K562 (cell line): ENCODE measurements around the gene TXN. TPM values are rescaled to one million over a fixed set of nuclear protein-coding genes. Genes with fewer than 3 reads are reported as not detected.

Experiments used
- ATAC-seq: fragments of 200-7000 bp; cut with Tn5 transposase; 3 replicates; pipeline ENCODE4 v1.9.1; 2020; ENCODE audit warnings: moderate library complexity
- BruUV-seq: library from RNA; stranded (reverse); fragments of 400-500 nt; replicated peaks from 2 replicates; lab custom pipeline; 2021; lab: Mats Ljungman, UMichigan
- CTCF ChIA-PET: fragments of 300-600 bp; formaldehyde crosslinking; extraction: SDS; loops from one replicate; lab custom pipeline; 2021; ENCODE audit warnings: low intra/inter-chr PET ratio; lab: Yijun Ruan, JAX
- POLR2A ChIA-PET: fragments of 300-600, 350-650 bp; sonication (Branson Sonifier 250); formaldehyde crosslinking; extraction: SDS; loops from one replicate; lab custom pipeline; 2021; ENCODE audit warnings: antibody characterized with exemption, inconsistent platforms; lab: Yijun Ruan, JAX
- DNase-seq, 4 experiments: peaks; one replicate each; pipeline versions ENCODE4 v3.0.0 to v3.0.0-alpha.2; 2011 to 2018; ENCODE audit warnings: low spot score in 3 of 4, mixed read lengths in 3 of 4; ENCODE audit errors: extremely low read depth in 1 of 4
- FAIRE-seq: peaks from 2 replicates; lab custom pipeline; 2011; peaks lifted over from hg19 to GRCh38; lab: Jason Lieb, UNC
- H2AFZ ChIP-seq: 2 replicates; pipeline ENCODE4 v1.6.0; 2011; ENCODE audit warnings: low read depth, low read length, control low read depth, inconsistent platforms
- H3K27ac ChIP-seq: fragments of 200-600 bp; 3 replicates; pipeline ENCODE4 v1.8.0; 2011; ENCODE audit warnings: low read depth, mild to moderate bottlenecking, control low read depth, inconsistent platforms, low read length, moderate library complexity, mixed read lengths; ENCODE audit errors: extremely low read depth
- H3K27me3 ChIP-seq, 2 experiments: fragments of 300-600 bp in 1 of 2; 2 replicates in 1 of 2; 3 replicates in 1 of 2; pipeline versions ENCODE4 v1.6.0 to v1.8.0; 2011; ENCODE audit warnings: inconsistent platforms in 2 of 2, low read length in 2 of 2, mild to moderate bottlenecking in 1 of 2, mixed read lengths in 1 of 2, moderate library complexity in 1 of 2; ENCODE audit not compliant: control insufficient read depth in 2 of 2, insufficient read depth in 2 of 2
- H3K36me3 ChIP-seq: fragments of 300-600 bp; 3 replicates; pipeline ENCODE4 v1.8.0; 2011; ENCODE audit warnings: mild to moderate bottlenecking, low read length, inconsistent platforms; ENCODE audit not compliant: control insufficient read depth, insufficient read depth
- H3K4me1 ChIP-seq, 2 experiments: fragments of 200-600 bp in 1 of 2; replicated peaks in 1 of 2; 2 replicates in 1 of 2; 3 replicates in 1 of 2; pipeline versions ENCODE4 v1.5.1 to v1.8.0; 2011; ENCODE audit warnings: inconsistent platforms in 2 of 2, low read length in 2 of 2, mild to moderate bottlenecking in 1 of 2, mixed read lengths in 1 of 2, moderate library complexity in 1 of 2; ENCODE audit not compliant: control insufficient read depth in 2 of 2, insufficient read depth in 2 of 2
- H3K4me2 ChIP-seq: 2 replicates; pipeline ENCODE4 v1.6.1; 2011; ENCODE audit warnings: low read length, control low read depth, inconsistent platforms, mixed read lengths; ENCODE audit not compliant: insufficient read depth
- H3K4me3 ChIP-seq: fragments of 200-600 bp; sonication (generic), shearing (Covaris generic); 2 replicates; pipeline ENCODE4 v1.5.1; 2016; ENCODE audit warnings: control low read depth, inconsistent platforms
- H3K79me2 ChIP-seq: fragments of 200-600 bp; 3 replicates; pipeline ENCODE4 v1.8.0; 2011; ENCODE audit warnings: low read length, inconsistent platforms; ENCODE audit not compliant: control insufficient read depth, insufficient read depth
- H3K9ac ChIP-seq, 2 experiments: 2 replicates each; pipeline versions ENCODE4 v1.6.0 to v1.6.1; 2011; ENCODE audit warnings: low read depth in 2 of 2, low read length in 2 of 2, control low read depth in 1 of 2, inconsistent platforms in 1 of 2, mild to moderate bottlenecking in 1 of 2, mixed read lengths in 1 of 2; ENCODE audit not compliant: insufficient read depth in 1 of 2
- H3K9me1 ChIP-seq: one replicate; pipeline ENCODE4 v1.6.0; 2011; ENCODE audit warnings: inconsistent platforms, mild to moderate bottlenecking, low read length, moderate library complexity; ENCODE audit not compliant: control insufficient read depth, insufficient read depth
- H3K9me3 ChIP-seq: replicated peaks from 2 replicates; pipeline ENCODE4 v1.5.1; 2011; ENCODE audit warnings: low read depth, low read length, inconsistent platforms; ENCODE audit not compliant: control insufficient read depth, insufficient read depth
- H4K20me1 ChIP-seq: replicated peaks from 2 replicates; pipeline ENCODE4 v1.6.1; 2011; ENCODE audit warnings: low read length, inconsistent platforms, mixed read lengths; ENCODE audit not compliant: control insufficient read depth, insufficient read depth
- CTBP1 ChIP-seq: fragments of 450-650 bp; IDR thresholded peaks from 2 replicates; pipeline ENCODE4 v1.6.1; 2016; ENCODE audit warnings: borderline replicate concordance
- EGR1 ChIP-seq: fragments of 450-650 bp; conservative IDR thresholded peaks from 2 replicates; pipeline ENCODE4 v1.6.1; 2017; ENCODE audit warnings: mild to moderate bottlenecking
- HOXB6 ChIP-seq: fragments of 250-450 bp; sonication (Bioruptor Pico); IDR thresholded peaks from 2 replicates; pipeline ENCODE4 v1.5.1; 2022; ENCODE audit warnings: mild to moderate bottlenecking, borderline replicate concordance
- LCOR ChIP-seq: sonication (generic); formaldehyde crosslinking; IDR thresholded peaks from 2 replicates; pipeline ENCODE4 v1.8.0; 2022; ENCODE audit warnings: mild to moderate bottlenecking, missing genetic modification reagents
- MYBL2 ChIP-seq, 2 experiments: fragments of 450-650 bp in 1 of 2; sonication (generic) in 1 of 2; formaldehyde crosslinking in 1 of 2; IDR thresholded peaks; 2 replicates each; pipeline versions ENCODE4 v1.6.1 to v1.8.1; 2017 to 2022; ENCODE audit warnings: borderline replicate concordance in 1 of 2, inconsistent platforms in 1 of 2, low read depth in 1 of 2, mild to moderate bottlenecking in 1 of 2, missing genetic modification reagents in 1 of 2, moderate library complexity in 1 of 2
- NUFIP1 ChIP-seq: fragments of 450-650 bp; IDR thresholded peaks from 2 replicates; pipeline ENCODE4 v1.6.1; 2018; ENCODE audit not compliant: partially characterized antibody
- RBM39 ChIP-seq: fragments of 200-400 bp; formaldehyde crosslinking; optimal IDR thresholded peaks from 2 replicates; pipeline ENCODE3; 2018; ENCODE audit warnings: low read depth, low read length
- TBL1XR1 ChIP-seq, 2 experiments: IDR thresholded peaks; 2 replicates each; pipeline ENCODE4 v1.6.1; 2012; ENCODE audit warnings: improper control_type of control experiment in 2 of 2, low read length in 2 of 2, mild to moderate bottlenecking in 1 of 2
- TCF7 ChIP-seq: sonication (generic); IDR thresholded peaks from 2 replicates; pipeline ENCODE4 v1.6.1; 2016; ENCODE audit warnings: antibody characterized with exemption, borderline replicate concordance
- ZNF239 ChIP-seq: fragments of 250-450 bp; sonication (Bioruptor Pico); IDR thresholded peaks from 2 replicates; pipeline ENCODE4 v1.4.0; 2020; ENCODE audit warnings: mild to moderate bottlenecking
- ZNF24 ChIP-seq: fragments of 450-650 bp; IDR thresholded peaks from 2 replicates; pipeline ENCODE4 v1.6.1; 2016
- WGBS: fragments of 100-300 bp; shearing (Covaris generic); methylation state at CpG from one replicate; pipeline ENCODE4 v1.1.6; 2016; ENCODE audit warnings: low coverage, mixed read lengths; ENCODE audit not compliant: insufficient coverage; ENCODE audit errors: missing lambda C conversion rate; 5-methylcytosine and 5-hydroxymethylcytosine counted together
- in situ Hi-C: fragments of 300-500 bp; cut with MboI; formaldehyde crosslinking; loops from 4 replicates; pipeline ENCODE4 v1.15.0; 2018; ENCODE audit warnings: inconsistent platforms, mixed read lengths
- intact Hi-C: fragments of 100-400 bp; cut with micrococcal nuclease; formaldehyde crosslinking; loops from 2 replicates; pipeline ENCODE4 v1.14.2; 2022
- polyA plus RNA-seq, 8 experiments: library from polyadenylated mRNA; depleted of rRNA in 4 of 8; stranded (reverse) in 5 of 8; unstranded in 3 of 8; fragments of >200 nt; fragmentation: Nextera tagmentation in 2 of 8; fragmentation: Illumina TruSeq in 1 of 8; extraction: Ambion mirVana in 2 of 8; extraction: Trizol in 1 of 8; gene quantifications; 2 replicates each; pipeline versions ENCODE4 v1.2.1 to v1.2.3, GENCODE V29; 2011 to 2014; ENCODE audit warnings: inconsistent platforms in 1 of 8, missing spikeins in 1 of 8
- total RNA-seq, 7 experiments: library from RNA; depleted of rRNA in 6 of 7; stranded (reverse); fragments of >200 nt in 6 of 7; fragmentation: Illumina TruSeq in 2 of 7; extraction: Trizol in 2 of 7; gene quantifications; 2 replicates each; pipeline versions ENCODE4 v1.2.1 to v1.2.3, GENCODE V29; 2011 to 2021; ENCODE audit warnings: low replicate concordance in 1 of 7
- TF ChIP-seq, protein P1 (sequence below): fragments of 450-650 bp; IDR thresholded peaks from 2 replicates; pipeline ENCODE4 v1.6.1; 2016; ENCODE audit warnings: low read depth
- TF ChIP-seq, protein P2 (sequence below): fragments of 450-650 bp; IDR thresholded peaks from 2 replicates; pipeline ENCODE4 v1.6.1; 2016
- TF ChIP-seq, protein P3 (sequence below): fragments of 250-450 bp; sonication (Bioruptor Pico); IDR thresholded peaks from 2 replicates; pipeline ENCODE4 v1.6.1; 2021; ENCODE audit warnings: mild to moderate bottlenecking

The TXN gene
- total and polyA plus RNA-seq, 9 of the 15 experiments (the other 6 are each of a cell fraction or from before 2014, with no cell fraction given): 272 to 1,596 (median 514) TPM

DNA sequence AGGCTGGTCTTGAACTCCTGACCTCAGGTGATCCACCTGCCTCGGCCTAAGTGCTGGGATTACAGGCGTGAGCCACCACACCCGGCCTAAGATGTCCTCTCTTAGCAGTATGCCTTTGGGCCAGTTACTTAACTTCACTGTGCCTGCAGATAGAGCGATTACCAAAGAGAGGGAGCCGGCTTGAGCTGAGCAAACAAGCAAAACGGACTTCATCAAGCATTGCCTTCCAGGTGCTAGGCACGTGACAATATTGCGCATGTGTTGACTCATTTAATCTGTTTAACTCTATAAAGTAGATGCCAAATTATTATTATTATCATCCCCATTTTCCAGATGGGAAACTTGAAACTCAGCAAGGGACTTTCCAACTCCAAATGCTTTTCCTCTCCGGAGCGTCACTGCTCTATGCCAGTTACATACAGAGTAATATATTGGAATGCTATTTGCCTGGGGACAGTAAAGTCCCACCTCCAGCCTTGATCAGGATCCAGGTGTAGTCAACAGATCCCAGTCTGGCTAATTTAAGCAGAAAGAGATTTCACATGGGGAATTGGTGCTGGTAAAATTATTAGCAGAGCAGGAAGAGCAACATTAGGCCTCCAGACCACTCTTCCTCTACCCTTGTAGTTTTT lies 42.8 kb downstream of the TXN start:
- H3K9me1 ChIP-seq: no peaks in the 10 kb centered on the region
- intact Hi-C loops: loop anchor here (10.0 kb wide), 1 partner anchor 411 kb away; no protein-coding TSS in a partner anchor
- no peaks in the 10 kb centered on the region for H3K9me3 ChIP-seq
- FAIRE-seq (no peak), DNase-seq (no peak), ATAC-seq (no peak)
- in situ Hi-C loops: no loop called here
- H3K4me1 ChIP-seq: no peaks in the 10 kb centered on the region; a peak in 1 of 5 replicates
- H3K9ac ChIP-seq: no peak overlapping the region
- ChIA-PET POLR2A (interaction anchor here (0.9 kb wide), 1 partner anchor 28 kb away, joined by 4 read pairs; no protein-coding TSS in a partner anchor), CTCF (no interaction called here)
- no peak overlapping the region for H3K4me2 ChIP-seq
- H3K79me2 ChIP-seq: no peaks in the 10 kb centered on the region
- WGBS: 0% methylated on average over 10 of the region's 10 CpGs
- no peak overlapping the region for H3K4me3 ChIP-seq
- H3K27ac ChIP-seq: no peak overlapping the region
- H3K36me3 ChIP-seq: no peaks in the 10 kb centered on the region
- no TSS peak for BruUV-seq
- no peak overlapping the region for H2AFZ ChIP-seq
- H4K20me1 ChIP-seq: no peaks in the 10 kb centered on the region
- peaks cover 0 to 10% of the 10 kb centered on the region in 2 experiments; a peak in 2 of 5 replicates for H3K27me3 ChIP-seq
- TF ChIP-seq, protein P1, sequence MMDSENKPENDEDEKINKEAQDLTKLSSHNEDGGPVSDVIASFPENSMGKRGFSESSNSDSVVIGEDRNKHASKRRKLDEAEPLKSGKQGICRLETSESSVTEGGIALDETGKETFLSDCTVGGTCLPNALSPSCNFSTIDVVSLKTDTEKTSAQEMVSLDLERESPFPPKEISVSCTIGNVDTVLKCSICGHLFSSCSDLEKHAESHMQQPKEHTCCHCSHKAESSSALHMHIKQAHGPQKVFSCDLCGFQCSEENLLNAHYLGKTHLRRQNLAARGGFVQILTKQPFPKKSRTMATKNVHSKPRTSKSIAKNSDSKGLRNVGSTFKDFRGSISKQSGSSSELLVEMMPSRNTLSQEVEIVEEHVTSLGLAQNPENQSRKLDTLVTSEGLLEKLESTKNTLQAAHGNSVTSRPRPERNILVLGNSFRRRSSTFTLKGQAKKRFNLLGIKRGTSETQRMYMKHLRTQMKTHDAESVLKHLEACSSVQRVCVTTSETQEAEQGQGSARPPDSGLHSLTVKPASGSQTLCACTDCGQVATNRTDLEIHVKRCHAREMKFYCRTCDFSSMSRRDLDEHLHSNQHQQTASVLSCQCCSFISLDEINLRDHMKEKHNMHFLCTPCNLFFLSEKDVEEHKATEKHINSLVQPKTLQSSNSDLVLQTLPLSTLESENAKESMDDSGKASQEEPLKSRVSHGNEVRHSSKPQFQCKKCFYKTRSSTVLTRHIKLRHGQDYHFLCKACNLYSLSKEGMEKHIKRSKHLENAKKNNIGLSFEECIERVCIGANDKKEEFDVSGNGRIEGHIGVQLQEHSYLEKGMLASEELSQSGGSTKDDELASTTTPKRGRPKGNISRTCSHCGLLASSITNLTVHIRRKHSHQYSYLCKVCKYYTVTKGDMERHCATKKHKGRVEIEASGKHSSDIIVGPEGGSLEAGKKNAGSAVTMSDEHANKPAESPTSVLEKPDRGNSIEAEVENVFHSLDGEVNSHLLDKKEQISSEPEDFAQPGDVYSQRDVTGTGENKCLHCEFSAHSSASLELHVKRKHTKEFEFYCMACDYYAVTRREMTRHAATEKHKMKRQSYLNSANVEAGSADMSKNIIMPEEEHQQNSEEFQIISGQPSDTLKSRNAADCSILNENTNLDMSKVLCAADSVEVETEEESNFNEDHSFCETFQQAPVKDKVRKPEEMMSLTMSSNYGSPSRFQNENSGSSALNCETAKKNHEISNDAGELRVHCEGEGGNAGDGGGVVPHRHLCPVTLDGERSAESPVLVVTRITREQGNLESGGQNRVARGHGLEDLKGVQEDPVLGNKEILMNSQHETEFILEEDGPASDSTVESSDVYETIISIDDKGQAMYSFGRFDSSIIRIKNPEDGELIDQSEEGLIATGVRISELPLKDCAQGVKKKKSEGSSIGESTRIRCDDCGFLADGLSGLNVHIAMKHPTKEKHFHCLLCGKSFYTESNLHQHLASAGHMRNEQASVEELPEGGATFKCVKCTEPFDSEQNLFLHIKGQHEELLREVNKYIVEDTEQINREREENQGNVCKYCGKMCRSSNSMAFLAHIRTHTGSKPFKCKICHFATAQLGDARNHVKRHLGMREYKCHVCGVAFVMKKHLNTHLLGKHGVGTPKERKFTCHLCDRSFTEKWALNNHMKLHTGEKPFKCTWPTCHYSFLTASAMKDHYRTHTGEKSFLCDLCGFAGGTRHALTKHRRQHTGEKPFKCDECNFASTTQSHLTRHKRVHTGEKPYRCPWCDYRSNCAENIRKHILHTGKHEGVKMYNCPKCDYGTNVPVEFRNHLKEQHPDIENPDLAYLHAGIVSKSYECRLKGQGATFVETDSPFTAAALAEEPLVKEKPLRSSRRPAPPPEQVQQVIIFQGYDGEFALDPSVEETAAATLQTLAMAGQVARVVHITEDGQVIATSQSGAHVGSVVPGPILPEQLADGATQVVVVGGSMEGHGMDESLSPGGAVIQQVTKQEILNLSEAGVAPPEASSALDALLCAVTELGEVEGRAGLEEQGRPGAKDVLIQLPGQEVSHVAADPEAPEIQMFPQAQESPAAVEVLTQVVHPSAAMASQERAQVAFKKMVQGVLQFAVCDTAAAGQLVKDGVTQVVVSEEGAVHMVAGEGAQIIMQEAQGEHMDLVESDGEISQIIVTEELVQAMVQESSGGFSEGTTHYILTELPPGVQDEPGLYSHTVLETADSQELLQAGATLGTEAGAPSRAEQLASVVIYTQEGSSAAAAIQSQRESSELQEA: no peak
- TF ChIP-seq TCF7: no peak
- TF ChIP-seq ZNF24: no peak
- TF ChIP-seq ZNF239 (CRISPR knock-in tag): no peak
- no peak for TF ChIP-seq TBL1XR1 (IDR thresholded peaks at IDR 0.05; ENCODE audit: low read length in 2 of 2)
- TF ChIP-seq, protein P2, sequence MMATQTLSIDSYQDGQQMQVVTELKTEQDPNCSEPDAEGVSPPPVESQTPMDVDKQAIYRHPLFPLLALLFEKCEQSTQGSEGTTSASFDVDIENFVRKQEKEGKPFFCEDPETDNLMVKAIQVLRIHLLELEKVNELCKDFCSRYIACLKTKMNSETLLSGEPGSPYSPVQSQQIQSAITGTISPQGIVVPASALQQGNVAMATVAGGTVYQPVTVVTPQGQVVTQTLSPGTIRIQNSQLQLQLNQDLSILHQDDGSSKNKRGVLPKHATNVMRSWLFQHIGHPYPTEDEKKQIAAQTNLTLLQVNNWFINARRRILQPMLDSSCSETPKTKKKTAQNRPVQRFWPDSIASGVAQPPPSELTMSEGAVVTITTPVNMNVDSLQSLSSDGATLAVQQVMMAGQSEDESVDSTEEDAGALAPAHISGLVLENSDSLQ: no peak
- TF ChIP-seq LCOR (CRISPR knock-in tag): no peak
- TF ChIP-seq, protein P3, sequence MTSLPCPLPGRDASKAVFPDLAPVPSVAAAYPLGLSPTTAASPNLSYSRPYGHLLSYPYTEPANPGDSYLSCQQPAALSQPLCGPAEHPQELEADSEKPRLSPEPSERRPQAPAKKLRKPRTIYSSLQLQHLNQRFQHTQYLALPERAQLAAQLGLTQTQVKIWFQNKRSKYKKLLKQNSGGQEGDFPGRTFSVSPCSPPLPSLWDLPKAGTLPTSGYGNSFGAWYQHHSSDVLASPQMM (CRISPR knock-in tag): no peak
- no peak for TF ChIP-seq NUFIP1
- TF ChIP-seq CTBP1: no peak
- TF ChIP-seq HOXB6 (CRISPR knock-in tag): no peak
- no peak for TF ChIP-seq RBM39
- TF ChIP-seq EGR1: no peak
- no peak for TF ChIP-seq MYBL2 (IDR thresholded peaks at IDR 0.05; ENCODE audit: low read depth)
- TF ChIP-seq MYBL2 (CRISPR knock-in tag; IDR thresholded peaks at IDR 0.05; ENCODE audit: borderline replicate concordance): no peak
